ENCODE data around the gene KLF7. TPM values are rescaled to one million over a fixed set of nuclear protein-coding genes. Genes with fewer than 3 reads are reported as not detected.

The KLF7 gene
- total and polyA plus RNA-seq, 2 donors (not counting 3 experiments of a cell fraction or from before 2014, with no cell fraction given): 32.8 to 42.9 TPM

- dilution Hi-C loops (cut with MboI; ENCODE audit: extremely low pct_ligation_motif_present, low sequenced_read_pairs): no loop called here
- BruUV-seq (replicated peaks): TSS peak; percentile 21
- no peak overlapping the region for H3K9ac ChIP-seq (replicated peaks; ENCODE audit: extremely low read depth, insufficient read depth, low read length)
- H3K9me1 ChIP-seq (replicated peaks; ENCODE audit: control insufficient read depth, extremely low read depth, insufficient read depth, low read length): no peaks in the 10 kb centered on the region
- H3K79me2 ChIP-seq (ENCODE audit: control insufficient read depth, insufficient read depth, low read length): peaks cover 100% of the 10 kb centered on the region
- peak overlapping the region; percentile 59 for H3K4me2 ChIP-seq (ENCODE audit: insufficient read depth, low read length)
- H3K36me3 ChIP-seq (ENCODE audit: control insufficient read depth in 2 of 2, extremely low read depth in 1 of 2, insufficient read depth in 2 of 2, low read length in 2 of 2): no peaks in the 10 kb centered on the region
- no peak overlapping the region for H2AFZ ChIP-seq (ENCODE audit: low read depth, low read length)
- peaks cover 98% of the 10 kb centered on the region for H3K4me1 ChIP-seq (ENCODE audit: control insufficient read depth, extremely low read depth, insufficient read depth, low read length)
- no peaks in the 10 kb centered on the region for H4K20me1 ChIP-seq (replicated peaks; ENCODE audit: control insufficient read depth, extremely low read depth, insufficient read depth, low read length)
- H3K9me3 ChIP-seq (replicated peaks; ENCODE audit: control insufficient read depth, insufficient read depth, low read length): no peaks in the 10 kb centered on the region
- DNase-seq (ENCODE audit: low read depth, low spot score): no peak
- H3K4me3 ChIP-seq (replicated peaks in 1 of 3; ENCODE audit: insufficient read depth in 1 of 3, low read depth in 1 of 3, low read length in 3 of 3): no peak overlapping the region
- ChIA-PET POLR2A (interaction anchor here (1.1 kb wide), 1 partner anchor 8 kb away, joined by 4 read pairs; no protein-coding TSS in a partner anchor), CTCF (interaction anchor here (0.6 to 2.5 kb wide), 7 partner anchors 8 to 356 kb away, joined by 3 to 11 read pairs (median 4); no protein-coding TSS in a partner anchor)
- no peaks in the 10 kb centered on the region for H3K27me3 ChIP-seq (ENCODE audit: control insufficient read depth in 2 of 2, insufficient read depth in 2 of 2, low read length in 2 of 2)
- intact Hi-C loops (cut with micrococcal nuclease): no loop called here
- TF ChIP-seq FOS (IDR thresholded peaks at IDR 0.05; ENCODE audit: borderline replicate concordance, insufficient read depth, low read length) (no peak), EZH2 (IDR thresholded peaks at IDR 0.05; ENCODE audit: borderline replicate concordance, low read depth, low read length, severe bottlenecking) (no peak), MYC (IDR thresholded peaks at IDR 0.05; ENCODE audit: low read depth, low read length) (no peak), POLR2A (IDR thresholded peaks at IDR 0.05; ENCODE audit: low read depth, low read length) (no peak), JUN (IDR thresholded peaks at IDR 0.05; ENCODE audit: borderline replicate concordance, insufficient read depth, insufficient read length, low read depth) (no peak), GATA2 (IDR thresholded peaks at IDR 0.05; ENCODE audit: insufficient read depth, insufficient read length, low read depth, low read length) (no peak), POLR2AphosphoS5 (IDR thresholded peaks at IDR 0.05; ENCODE audit: insufficient read depth, low read depth, low read length) (no peak), CTCF (IDR thresholded peaks at IDR 0.05; ENCODE audit: extremely low read depth in 1 of 2, insufficient read depth in 1 of 2, low read depth in 1 of 2, low read length in 2 of 2) (no peak), MAX (IDR thresholded peaks at IDR 0.05; ENCODE audit: insufficient read depth, insufficient read length) (no peak)
- peak; percentile 44 for FAIRE-seq
- H3K27ac ChIP-seq (ENCODE audit: insufficient read depth, low read depth, low read length): no peak overlapping the region
These were observed 9.1 kb downstream of the KLF7 start for GRCh38 chr2:207156451-207157161.
